GM12872 (cell line): ENCODE results near the gene KIAA1755.

Experiments
- TF ChIP-seq, protein P1 (sequence below): IDR thresholded peaks from 3 replicates; pipeline ENCODE4 v1.5.1; 2011; ENCODE audit warnings: low read depth, mild to moderate bottlenecking, low read length, moderate library complexity; ENCODE audit not compliant: insufficient read depth

KIAA1755 gene

DNA sequence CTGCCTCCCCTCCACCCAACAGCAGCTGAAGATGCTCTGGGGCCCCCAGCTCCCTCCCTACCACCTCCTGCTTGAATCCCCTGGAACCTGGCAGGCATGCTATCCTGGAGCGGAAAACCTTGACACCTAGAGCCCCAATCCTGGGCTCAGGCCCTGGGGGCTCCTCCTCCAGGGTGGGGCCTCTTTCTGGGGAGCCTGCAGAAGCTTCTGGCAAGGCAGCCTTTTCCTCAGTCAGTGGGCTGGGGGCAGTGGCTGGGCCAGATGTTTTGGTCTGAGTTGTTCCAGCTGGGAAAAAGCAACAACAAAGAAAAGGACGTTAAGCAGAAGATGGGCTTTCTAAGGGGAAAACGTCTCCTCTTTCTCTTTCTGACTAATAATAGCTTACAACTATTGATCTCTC, 21.1 kb downstream of the KIAA1755 start:
- TF ChIP-seq, protein P1, sequence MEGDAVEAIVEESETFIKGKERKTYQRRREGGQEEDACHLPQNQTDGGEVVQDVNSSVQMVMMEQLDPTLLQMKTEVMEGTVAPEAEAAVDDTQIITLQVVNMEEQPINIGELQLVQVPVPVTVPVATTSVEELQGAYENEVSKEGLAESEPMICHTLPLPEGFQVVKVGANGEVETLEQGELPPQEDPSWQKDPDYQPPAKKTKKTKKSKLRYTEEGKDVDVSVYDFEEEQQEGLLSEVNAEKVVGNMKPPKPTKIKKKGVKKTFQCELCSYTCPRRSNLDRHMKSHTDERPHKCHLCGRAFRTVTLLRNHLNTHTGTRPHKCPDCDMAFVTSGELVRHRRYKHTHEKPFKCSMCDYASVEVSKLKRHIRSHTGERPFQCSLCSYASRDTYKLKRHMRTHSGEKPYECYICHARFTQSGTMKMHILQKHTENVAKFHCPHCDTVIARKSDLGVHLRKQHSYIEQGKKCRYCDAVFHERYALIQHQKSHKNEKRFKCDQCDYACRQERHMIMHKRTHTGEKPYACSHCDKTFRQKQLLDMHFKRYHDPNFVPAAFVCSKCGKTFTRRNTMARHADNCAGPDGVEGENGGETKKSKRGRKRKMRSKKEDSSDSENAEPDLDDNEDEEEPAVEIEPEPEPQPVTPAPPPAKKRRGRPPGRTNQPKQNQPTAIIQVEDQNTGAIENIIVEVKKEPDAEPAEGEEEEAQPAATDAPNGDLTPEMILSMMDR = no peak

DNA sequence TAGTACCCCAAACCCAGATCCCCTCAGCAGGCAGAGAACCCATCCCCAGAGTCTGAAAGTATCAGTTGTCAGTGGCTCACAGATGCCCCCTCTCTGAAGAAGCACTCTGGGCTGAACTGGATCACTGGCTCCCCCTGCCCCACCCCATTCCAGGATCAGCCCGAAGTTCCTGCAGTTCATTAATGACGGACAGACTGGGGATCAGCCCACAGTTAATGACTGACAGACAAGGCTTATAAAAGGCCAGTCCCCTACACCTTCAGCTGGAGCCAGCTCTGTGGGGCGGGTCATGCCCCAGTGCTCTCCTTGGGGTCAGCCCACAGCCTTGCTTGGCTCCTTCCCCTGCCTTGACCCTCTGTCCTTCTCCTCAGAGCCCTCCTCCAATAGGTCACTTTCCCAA, 21.7 kb downstream of the KIAA1755 start:
- TF ChIP-seq, protein P1 = no peak

DNA sequence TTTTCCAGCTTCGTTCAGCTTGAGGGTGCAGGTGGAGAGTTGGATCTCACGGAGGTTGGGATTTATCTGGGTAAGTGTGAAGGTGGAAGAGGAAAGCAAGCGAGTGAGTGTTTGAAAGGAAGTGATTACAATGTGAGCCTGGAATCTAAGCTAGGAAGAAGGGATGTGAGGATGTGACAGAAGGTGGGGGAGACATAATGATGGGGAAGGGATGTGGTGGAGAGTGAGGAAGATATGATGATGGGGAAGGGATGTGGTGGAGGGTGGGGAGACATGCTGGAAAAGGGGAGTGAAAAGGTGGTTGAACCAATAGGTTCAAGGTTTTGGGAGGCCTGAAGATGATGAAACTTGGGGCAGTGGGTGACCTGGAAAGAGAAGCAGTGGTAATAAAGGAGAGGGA, 23.2 kb downstream of the KIAA1755 start:
- TF ChIP-seq, protein P1 = no peak

DNA sequence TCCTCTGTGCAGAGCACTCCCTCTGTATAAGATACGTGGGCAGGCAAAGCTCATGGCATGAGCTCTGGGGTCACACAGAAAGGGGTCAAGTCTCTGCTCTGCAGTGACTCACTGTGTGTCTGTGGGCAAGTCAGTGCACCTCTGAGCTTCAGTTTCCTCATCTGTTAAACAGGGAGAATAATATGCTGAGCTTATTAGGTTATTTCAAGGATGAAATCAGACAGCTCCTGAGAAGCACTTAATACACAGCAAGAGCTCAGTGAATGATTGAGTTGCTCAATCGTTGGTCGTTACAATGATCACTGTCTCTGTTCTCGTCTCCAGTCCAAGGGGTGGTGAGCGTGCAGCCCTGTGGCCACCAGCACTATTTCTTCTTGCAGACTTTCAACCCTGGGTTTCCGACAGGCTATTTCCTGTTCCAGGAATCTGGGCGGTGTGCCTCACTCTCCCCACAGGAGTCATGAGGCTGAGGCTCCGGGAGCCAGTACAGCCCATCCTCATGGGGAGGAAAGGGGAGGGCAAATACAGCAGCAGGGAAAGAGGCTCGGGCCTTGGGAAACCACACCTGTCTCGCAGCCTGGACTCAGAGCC, 28.9 kb downstream of the KIAA1755 start:
- TF ChIP-seq, protein P1 = no peak

DNA sequence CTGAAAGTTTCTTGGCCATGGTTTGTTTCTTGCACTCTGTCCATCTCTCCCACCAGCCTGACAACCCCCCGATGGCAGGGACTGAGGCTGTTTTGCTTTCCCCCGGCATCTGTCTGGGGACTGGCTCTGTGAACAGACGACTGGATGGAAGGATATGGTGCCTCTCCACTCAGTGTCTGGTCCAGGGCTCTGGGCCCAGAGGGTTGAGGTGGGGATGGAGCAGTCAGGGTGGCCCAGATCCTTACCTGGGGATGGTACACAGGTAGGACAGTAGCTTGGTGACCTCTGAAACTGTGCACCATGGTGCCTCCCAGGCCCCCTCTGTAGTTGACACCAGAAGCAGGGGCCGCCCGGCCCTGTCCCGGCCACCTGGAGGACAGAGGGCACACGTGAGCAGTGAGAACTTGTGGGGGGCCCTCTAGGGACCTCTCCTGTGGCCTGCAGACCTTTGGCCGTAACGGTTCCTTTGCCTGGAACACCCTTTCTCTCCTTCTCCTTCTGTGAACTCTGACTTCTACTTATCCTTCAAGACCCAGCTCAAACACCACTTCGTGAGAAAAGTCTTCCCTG, 29.5 kb downstream of the KIAA1755 start:
- TF ChIP-seq, protein P1 = no peak

DNA sequence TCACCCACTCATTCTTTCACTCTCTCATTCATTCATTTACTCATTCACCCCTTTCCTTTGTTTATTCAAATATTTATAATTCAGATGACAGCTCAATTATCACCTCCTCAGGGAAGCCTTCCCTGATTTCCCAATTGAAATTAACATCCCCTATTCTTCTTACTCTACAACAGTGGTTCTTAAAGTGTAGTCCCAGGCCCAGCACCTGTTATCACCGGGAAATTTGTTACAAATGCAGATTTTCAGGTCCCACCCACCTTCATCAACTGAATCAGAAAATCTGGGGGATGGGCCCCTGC, 30.3 kb downstream of the KIAA1755 start:
- TF ChIP-seq, protein P1 = no peak

DNA sequence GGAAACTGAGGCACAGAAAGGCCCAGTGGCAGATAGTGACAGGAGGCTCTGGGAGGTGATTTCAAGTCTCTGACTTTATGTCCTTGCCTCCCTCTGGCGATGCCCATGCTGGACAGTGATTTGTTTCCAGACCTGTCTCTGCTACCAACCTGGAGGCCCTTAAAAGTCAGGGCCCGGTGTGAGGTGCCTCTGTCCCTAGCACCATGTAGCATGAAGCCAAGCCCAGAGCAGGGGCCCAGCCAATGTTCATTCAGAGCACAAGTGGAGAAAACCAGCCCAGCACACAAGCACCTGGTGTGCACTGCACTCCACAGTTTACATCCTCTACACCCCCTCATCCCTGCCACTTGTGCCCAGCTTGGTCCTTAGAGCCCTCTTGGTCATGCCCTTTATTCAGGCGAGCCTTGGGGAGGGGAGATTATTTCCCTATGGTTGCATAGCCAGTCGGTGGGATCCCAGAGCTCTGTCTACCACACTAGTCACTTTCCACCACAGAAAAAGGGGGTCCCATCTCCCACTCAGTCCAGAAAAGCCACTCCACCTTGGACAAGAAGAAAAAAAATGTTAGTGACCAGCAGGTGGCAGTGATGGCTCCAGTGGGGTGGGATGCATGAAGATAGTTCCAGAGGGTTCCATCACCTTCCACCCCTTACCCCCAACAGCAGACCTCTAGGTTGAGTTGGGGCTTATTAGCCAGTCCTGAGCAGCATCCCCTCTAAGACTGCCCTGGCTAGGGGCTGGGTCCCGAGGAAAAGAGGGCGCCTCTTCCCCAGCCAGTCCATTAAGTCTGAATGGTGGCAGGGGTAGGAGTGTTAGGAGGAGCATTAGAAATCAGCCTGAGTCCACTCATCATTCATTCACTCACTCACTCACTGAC, 30.9 kb downstream of the KIAA1755 start:
- TF ChIP-seq, protein P1 = peak; percentile 51
